ENCODE measurements around the gene EEF1A1.
"Not testable (repeated sequence)": the region's sequence is repeated elsewhere in the genome, so short reads cannot be mapped to it uniquely, and the experiment has no call there.

The EEF1A1 gene

GRCh38 chr6:73520688-73521350 lies at the start of gene EEF1A1:
TSS of gene EEF1A1 (minus strand) at chr6:73521032. CDS start at chr6:73520026, 1,006 bp downstream.
- DNase-seq, result peak; percentile 100

DNA sequence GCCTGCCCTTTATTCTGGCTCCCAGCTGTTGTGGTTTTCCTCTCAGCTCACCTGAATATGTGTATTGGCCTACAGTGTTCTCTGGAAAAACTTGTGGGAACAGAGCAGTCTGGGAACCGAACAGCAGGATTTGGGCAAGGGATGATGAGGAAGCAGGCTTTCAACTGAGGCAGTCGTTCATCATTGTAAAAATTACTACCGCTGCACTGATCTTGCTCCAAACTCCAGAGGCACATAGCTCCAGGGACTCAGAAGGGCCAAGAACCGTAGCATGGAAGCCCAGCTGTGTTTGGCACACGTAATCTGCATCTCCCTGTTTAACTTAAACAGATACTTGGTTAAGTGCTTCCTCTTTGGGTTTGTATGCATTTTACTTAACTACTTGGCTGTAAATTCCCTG lies 48.3 kb upstream of the EEF1A1 start:
- DNase-seq, result no peak

DNA sequence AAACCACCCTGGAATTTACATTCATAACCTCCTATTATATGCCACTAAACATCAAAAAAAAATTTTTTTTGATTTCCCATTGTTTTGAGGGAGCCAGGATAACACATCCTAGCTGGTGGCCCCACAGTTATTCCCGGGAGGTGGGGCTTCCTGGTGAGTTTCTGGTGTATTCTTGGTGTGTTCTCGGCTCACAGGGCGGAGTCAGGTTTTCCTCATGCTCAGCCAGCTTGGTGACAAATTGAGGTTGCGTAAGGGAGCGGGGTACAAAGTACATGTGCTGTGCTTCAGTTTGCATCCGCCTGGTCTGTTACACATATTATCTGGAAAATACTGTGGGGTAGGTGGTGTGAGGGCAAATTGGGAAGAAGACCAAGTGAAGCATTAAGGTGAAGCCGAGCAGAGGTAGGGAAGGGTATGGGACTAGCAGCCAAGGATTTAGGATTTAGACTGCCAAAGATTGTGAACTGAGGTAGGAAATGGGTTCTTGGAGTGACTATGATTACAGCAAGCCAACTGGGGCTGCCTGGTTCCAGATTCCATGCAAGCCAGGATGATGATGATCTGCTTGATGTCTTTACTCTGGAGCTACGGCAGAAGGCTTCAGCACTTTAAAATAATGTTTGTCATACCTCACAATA lies 46.2 kb upstream of the EEF1A1 start:
- DNase-seq, result peak; percentile 50

DNA sequence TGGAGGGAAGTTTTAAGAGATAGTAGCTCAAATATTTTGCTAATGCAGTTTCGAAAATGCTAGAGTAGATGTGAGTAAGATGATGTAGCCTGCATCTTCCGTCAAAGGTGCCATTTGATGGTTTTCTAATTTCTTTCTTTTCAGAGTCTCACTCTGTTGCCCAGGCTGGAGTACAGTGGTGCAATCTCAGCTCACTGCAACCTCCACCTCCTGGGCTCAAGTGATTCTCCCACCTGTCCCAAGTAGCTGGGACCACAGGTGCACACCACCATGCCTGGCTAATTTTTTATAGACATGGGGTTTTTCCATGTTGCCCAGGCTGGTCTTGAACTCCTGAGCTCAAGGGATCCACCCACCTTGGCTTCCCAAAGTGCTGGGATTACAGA lies 45.6 kb upstream of the EEF1A1 start:
- DNase-seq, result not testable (repeated sequence)

- DNase-seq, result no peak
Measured at GRCh38 chr6:73565767-73566485, 45.1 kb upstream of the EEF1A1 start.

DNA sequence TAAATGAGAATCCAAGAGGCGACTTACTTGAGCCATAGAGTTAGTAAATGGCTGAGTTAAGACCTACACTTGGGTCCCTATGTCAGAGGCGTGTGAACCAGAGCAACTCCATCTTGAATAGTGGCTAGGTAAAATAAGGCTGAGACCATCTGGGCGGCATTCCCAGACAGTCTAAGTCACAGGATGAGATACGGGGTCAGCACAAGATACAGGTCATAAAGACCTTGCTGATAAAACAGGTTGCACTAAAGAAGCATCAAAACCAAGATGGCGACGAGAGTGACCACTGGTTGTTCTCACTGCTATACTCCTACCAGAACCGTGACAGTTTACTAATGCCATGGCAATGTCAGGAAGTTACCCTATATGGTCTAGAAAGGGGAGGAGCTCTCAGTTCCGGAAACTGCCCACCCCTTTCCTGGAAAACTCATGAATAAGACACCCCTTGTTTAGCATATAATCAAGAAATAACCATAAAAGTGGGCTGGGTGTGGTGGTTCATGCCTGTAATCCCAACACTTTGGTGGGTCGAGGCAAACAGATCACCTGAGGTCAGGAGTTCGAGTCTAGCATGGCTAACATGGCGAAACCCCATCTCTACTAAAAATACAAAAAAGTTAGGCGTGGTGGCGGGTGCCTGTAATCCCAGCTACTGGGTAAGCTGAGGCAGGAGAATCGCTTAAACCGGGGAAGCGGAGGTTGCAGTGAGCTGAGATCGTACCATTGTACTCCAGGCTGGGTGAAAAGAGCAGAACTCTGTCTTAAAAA lies 43.9 kb upstream of the EEF1A1 start:
- no peak for DNase-seq

- no peak for DNase-seq
Measured at GRCh38 chr6:73562558-73562957, 41.7 kb upstream of the EEF1A1 start.

DNA sequence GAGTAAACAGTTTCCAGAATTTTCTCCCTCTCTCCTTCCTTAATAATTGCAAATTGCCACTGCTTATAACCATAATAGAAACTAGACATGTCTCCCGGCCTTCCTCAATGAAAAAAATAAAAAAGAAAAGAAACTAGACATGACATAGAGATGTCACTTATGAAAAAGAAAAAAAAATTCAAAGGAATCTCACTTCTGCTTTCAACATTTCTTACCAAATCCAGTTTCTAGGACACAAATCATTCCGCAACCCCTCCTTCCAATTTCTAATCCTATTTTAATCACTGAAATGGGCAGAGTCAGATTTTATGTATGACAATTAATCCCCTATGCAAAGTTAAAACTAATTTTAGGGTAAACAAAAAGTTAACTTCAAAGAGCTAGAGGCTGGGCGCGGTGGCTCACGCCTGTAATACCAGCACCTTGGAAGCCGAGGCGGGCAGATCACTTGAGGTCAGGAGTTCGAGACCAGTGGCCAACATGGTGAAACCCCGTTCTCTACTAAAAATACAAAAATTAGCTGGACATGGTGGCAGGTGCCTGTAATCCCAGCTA lies 40.1 kb upstream of the EEF1A1 start:
- DNase-seq, result no peak

DNA sequence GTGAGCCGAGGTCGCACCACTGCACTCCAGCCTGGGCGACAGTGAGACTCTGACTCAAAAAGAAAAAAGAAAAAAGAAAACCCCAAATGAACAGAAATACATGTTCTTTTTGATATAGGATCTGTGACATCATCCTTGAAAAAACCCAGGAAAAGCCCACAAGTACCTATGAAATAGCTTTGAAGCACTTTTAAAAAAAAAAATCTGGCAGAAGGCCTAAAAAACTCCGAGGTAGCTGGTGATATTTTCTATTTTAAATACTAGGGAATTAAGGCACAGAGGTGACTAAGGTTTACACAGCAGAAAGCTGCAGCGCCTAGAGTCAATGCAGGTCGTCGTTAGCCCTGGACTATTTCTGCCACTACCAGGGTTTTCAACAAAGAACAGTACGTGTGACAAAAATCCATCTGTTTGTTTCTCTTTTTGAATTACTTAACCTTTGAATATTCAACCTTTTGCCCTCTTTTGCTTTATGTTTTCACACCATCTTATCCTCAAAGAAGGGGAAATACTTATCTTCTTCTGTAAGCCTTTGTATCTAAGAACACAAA lies 39.4 kb upstream of the EEF1A1 start:
- no peak for DNase-seq

DNA sequence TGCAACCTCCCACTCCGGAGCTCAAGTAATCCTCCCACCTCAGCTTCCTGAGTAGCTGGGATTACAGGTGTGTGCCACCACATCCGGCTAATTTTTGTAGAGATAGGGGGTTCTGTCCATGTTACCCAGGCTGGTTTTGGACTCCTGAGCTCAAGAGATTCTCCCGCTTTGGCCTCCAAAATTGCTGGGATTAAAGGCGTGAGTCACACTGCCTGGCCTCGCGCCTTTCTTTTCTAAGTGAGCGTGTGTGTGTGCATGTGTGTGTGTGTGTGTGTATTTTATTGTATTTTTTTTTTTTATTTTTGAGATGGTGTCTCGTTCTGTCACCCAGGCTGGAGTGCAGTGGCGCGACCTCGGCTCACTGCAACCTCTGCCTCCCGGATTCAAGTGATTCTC lies 38.6 kb upstream of the EEF1A1 start:
- not testable (repeated sequence) for DNase-seq

GRCh38 chr6:73558624-73559398 lies 38.0 kb upstream of the EEF1A1 start:
- no peak for DNase-seq

- DNase-seq, result no peak
Measured at GRCh38 chr6:73556836-73557235, 36.0 kb upstream of the EEF1A1 start.

DNA sequence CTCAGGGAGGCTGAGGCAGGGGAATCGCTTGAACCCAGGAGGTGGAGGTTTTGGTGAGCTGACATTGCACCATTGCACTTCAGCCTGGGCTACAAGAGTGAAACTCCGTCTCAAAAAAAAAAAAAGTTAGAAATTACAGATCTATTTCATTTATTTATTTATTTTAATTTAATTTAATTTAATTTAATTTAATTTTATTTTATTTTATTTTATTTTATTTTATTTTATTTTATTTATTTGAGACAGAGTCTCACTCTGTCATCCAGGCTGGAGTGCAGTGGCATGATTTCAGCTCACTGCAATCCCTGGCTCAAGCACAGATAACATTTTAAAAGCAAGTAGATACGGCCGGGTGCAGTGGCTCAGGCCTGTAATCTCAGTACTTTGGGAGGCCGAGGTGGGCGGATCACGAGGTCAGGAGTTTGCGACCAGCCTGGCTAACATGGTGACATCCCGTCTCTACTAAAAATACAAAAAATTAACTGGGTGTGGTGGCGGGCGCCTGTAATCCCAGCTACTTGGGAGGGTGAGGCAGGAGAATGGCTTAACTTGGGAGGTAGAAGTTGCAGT lies 34.6 kb upstream of the EEF1A1 start:
- not testable (repeated sequence) for DNase-seq

DNA sequence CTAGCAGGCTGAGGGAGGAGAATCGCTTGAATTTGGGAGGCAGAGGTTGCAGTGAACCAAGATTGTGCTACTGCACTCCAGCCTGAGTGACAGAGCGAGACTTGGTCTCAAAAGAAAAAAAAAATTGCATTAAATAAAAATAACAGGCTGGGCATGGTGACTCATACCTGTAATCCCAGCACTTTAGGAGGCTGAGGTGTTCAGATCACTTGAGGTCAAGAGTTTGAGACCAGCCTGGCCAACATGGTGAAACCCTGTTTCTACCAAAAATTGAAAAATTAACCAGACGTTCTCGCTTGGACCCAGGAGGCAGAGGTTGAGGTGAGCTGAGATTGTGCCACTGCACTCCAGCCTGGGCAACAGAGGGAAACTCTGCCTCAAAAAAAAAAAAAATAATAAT lies 30.3 kb upstream of the EEF1A1 start:
- DNase-seq, result not testable (repeated sequence)

GRCh38 chr6:73548458-73549446 lies 27.9 kb upstream of the EEF1A1 start:
- no peak for DNase-seq

- no peak for DNase-seq
Measured at GRCh38 chr6:73547036-73547435, 26.2 kb upstream of the EEF1A1 start.

DNA sequence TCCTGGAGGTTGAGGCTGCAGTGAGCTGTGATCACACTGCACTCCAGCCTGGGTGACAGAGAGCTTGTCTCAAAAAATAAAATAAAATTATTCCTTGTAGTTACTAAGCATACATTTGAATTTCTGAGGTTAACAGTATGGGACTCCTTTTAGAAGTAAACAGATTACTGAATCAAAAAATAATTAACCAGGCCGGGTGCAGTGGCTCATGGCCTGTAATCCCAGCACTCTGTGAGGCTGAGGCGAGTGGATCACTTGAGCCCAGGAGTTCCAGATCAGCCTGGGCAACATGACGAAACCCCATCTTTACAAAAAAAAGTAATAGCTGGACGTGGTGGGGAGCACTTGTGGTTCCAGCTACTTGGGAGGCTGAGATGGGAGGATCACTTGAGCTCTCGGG lies 22.1 kb upstream of the EEF1A1 start:
- no peak for DNase-seq

GRCh38 chr6:73542481-73542880 lies 21.6 kb upstream of the EEF1A1 start:
- not testable (repeated sequence) for DNase-seq

DNA sequence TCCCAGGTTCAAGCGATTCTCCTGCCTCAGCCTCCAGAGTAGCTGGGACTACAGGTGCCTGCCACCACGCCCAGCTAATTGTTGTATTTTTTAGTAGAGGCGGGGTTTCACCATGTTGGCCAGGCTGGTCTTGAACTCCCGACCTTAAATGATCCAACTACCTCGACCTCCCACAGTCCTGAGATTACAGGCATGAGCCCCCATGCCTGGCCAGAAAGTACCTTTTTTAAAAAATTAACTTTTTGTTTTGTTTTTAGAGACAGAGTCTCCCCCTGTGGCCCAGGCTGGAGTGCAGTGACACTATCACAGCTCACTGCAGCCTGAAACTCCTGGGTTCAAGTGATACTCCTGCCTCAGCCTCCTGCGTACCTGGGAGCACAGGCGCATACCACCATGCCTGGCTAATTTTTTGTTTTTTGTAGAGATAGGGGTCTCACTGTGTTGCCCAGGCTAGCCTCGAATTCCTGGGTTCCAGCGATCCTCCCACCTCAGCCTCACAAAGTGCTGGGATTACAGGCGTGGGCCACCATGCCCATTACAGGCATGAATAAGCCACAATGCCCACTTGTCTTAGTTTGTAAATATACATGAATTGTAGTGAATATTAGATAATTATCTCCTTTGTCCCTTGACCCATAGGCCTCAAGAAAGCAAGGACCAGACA lies 17.4 kb upstream of the EEF1A1 start:
- DNase-seq, result no peak

GRCh38 chr6:73537677-73538076 lies 16.8 kb upstream of the EEF1A1 start:
- DNase-seq, result no peak

Data from CD4-positive, alpha-beta T cell treated with Interleukin-15 for 1 hour (primary cell).